ENCODE data around the gene RNF4. TPM values are rescaled to one million over a fixed set of nuclear protein-coding genes. Genes with fewer than 3 reads are reported as not detected.
"Not testable (repeated sequence)": the region's sequence is repeated elsewhere in the genome, so short reads cannot be mapped to it uniquely, and the experiment has no call there.

Gene RNF4
- total RNA-seq, 6 experiments from 2014 or later = 46.1 to 52.8 (median 49.9) TPM

DNA sequence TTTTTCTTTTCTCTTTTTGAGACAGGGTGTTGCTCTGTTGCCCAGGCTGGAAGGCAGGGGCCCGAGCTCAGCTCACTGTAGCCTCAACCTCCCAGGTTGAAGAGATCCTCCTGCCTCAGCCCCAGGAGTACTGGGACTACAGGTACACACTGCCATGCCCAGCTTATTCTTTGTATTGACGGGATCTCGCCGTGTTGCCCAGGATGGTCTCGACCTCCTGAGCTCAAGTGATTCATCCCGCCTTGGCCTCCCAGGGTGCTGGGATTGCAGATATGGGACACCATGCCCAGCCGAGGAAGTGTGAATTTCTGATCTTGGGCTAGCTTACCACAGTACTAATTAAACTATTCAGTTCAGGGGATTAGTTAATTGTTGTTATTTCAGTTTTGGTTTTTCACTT is 38.9 kb downstream of the RNF4 start:
- H3K9me3 Mint-ChIP-seq = no peaks in the 10 kb centered on the region
- H3K27me3 Mint-ChIP-seq (ENCODE audit: insufficient read depth) = no peaks in the 10 kb centered on the region; the same call in 1 of the 2 replicates
- H3K36me3 Mint-ChIP-seq (ENCODE audit: low read depth) = peaks cover 6% of the 10 kb centered on the region; the same call in 1 of the 2 replicates
- no peak overlapping the region for H3K4me3 Mint-ChIP-seq
- no peaks in the 10 kb centered on the region for H3K4me1 Mint-ChIP-seq (ENCODE audit: low read depth)
- TF ChIP-seq, protein P1, sequence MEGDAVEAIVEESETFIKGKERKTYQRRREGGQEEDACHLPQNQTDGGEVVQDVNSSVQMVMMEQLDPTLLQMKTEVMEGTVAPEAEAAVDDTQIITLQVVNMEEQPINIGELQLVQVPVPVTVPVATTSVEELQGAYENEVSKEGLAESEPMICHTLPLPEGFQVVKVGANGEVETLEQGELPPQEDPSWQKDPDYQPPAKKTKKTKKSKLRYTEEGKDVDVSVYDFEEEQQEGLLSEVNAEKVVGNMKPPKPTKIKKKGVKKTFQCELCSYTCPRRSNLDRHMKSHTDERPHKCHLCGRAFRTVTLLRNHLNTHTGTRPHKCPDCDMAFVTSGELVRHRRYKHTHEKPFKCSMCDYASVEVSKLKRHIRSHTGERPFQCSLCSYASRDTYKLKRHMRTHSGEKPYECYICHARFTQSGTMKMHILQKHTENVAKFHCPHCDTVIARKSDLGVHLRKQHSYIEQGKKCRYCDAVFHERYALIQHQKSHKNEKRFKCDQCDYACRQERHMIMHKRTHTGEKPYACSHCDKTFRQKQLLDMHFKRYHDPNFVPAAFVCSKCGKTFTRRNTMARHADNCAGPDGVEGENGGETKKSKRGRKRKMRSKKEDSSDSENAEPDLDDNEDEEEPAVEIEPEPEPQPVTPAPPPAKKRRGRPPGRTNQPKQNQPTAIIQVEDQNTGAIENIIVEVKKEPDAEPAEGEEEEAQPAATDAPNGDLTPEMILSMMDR (IDR thresholded peaks at IDR 0.05) = no peak
- no peak for DNase-seq
- no peak overlapping the region for H3K27ac Mint-ChIP-seq

- peaks cover 21% of the 10 kb centered on the region; the same call in 1 of the 2 replicates for H3K36me3 Mint-ChIP-seq (ENCODE audit: low read depth)
- H3K27me3 Mint-ChIP-seq (ENCODE audit: insufficient read depth) = no peaks in the 10 kb centered on the region; the same call in none of the 2 replicates
- TF ChIP-seq, protein P1 (IDR thresholded peaks at IDR 0.05) = no peak
- H3K27ac Mint-ChIP-seq = no peak overlapping the region; the same call in 1 of the 2 replicates
- DNase-seq = no peak
- no peaks in the 10 kb centered on the region for H3K4me1 Mint-ChIP-seq (ENCODE audit: low read depth)
- no peaks in the 10 kb centered on the region for H3K9me3 Mint-ChIP-seq
- no peak overlapping the region for H3K4me3 Mint-ChIP-seq
Observed at GRCh38 chr4:2510351-2511259, 41.7 kb downstream of the RNF4 start.

DNA sequence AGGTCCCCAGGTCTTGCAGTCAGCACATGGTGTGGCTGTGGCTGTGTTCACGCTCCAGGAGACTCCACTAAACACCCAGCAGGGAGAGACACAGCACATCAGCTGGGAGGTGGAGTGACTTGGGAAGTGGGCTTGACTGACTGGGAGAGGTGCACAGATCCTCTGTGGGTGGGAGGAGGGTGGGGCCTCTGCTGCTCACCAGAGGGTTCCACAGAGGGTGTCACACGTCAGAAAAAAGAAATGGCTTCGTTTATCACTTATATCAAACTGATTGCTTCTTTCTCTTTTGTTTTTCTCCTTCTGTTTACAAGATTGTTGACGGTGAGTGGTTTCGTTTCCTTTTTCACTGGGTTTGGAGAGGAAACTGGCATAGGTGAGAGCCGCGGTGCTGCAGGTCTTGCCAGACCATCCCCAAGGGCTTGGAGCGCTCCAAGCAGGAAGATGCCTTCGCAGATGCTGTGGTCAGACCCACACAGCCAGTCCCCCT is 42.8 kb downstream of the RNF4 start:
- Mint-ChIP-seq H3K27ac (no peak overlapping the region; the same call in 1 of the 2 replicates), H3K4me1 (ENCODE audit: low read depth) (no peaks in the 10 kb centered on the region), H3K27me3 (ENCODE audit: insufficient read depth) (no peaks in the 10 kb centered on the region; the same call in none of the 2 replicates), H3K36me3 (ENCODE audit: low read depth) (peaks cover 26% of the 10 kb centered on the region; the same call in 1 of the 2 replicates), H3K4me3 (no peak overlapping the region), H3K9me3 (no peaks in the 10 kb centered on the region)
- TF ChIP-seq, protein P1 (IDR thresholded peaks at IDR 0.05) = no peak
- no peak for DNase-seq

DNA sequence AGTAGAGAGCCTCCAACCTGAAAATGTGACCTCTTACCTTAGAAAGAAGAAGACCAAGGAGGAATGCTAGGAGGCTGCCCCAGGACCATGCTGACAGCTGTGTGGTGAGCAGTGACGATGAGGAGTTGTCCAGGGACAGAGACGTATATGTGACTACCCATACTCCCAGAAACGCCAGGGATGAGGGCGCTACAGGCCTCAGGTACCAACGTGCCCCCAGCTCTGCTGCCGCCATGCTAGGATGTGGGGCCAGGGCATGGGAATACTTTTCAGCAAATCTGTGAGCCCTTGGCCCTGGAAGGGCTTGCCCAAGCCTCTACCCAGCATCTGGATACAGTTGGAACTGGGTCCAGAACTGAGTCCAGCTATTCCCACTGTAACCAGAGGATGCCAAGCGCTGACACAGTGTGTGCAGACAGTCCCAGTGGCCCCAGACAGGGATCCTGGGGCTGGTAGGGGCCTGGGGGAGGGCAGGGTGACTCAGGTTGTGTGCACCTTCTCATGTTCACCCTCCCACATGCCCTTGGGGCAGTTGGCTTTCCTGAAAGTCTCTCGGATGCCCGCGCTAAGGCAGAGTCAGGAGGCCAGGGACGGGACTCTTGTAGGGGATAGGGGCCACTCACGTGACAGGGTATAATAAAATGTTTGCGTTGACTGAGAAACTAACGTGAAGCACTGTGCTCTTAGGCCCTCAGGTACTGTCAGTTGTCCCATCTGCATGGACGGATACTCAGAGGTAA is 43.7 kb downstream of the RNF4 start:
- no peaks in the 10 kb centered on the region; the same call in none of the 2 replicates for H3K27me3 Mint-ChIP-seq (ENCODE audit: insufficient read depth)
- H3K36me3 Mint-ChIP-seq (ENCODE audit: low read depth) = peaks cover 26% of the 10 kb centered on the region; the same call in 1 of the 2 replicates
- no peak overlapping the region for H3K4me3 Mint-ChIP-seq
- no peak overlapping the region for H3K27ac Mint-ChIP-seq
- TF ChIP-seq, protein P1 (IDR thresholded peaks at IDR 0.05) = no peak
- DNase-seq = no peak
- H3K4me1 Mint-ChIP-seq (ENCODE audit: low read depth) = no peaks in the 10 kb centered on the region
- no peaks in the 10 kb centered on the region for H3K9me3 Mint-ChIP-seq

GRCh38 chr4:2514193-2514592 is 45.3 kb downstream of the RNF4 start:
- DNase-seq; H3K27me3 Mint-ChIP-seq (ENCODE audit: insufficient read depth); H3K27ac Mint-ChIP-seq; H3K4me3 Mint-ChIP-seq; H3K4me1 Mint-ChIP-seq (ENCODE audit: low read depth); H3K9me3 Mint-ChIP-seq: not testable (repeated sequence)
- peaks cover 26% of the 10 kb centered on the region; the same call in 1 of the 2 replicates for H3K36me3 Mint-ChIP-seq (ENCODE audit: low read depth)

- DNase-seq; H3K4me1 Mint-ChIP-seq (ENCODE audit: low read depth); H3K9me3 Mint-ChIP-seq; H3K4me3 Mint-ChIP-seq; H3K27me3 Mint-ChIP-seq (ENCODE audit: insufficient read depth); H3K27ac Mint-ChIP-seq: not testable (repeated sequence)
- H3K36me3 Mint-ChIP-seq (ENCODE audit: low read depth) = peaks cover 26% of the 10 kb centered on the region; the same call in 1 of the 2 replicates
Observed at GRCh38 chr4:2514944-2515343, 46.0 kb downstream of the RNF4 start.
